ENCODE measurements around the gene POLR3GL. TPM values are rescaled to one million over a fixed set of nuclear protein-coding genes. Genes with fewer than 3 reads are reported as not detected.

Gene POLR3GL
- total and polyA plus RNA-seq, 5 donors from 2014 or later = 30.8 to 129 (median 106) TPM

Other genes with a start within 250 kb of the POLR3GL start
- gene CD160, start 245.2 kb upstream of the POLR3GL start, total RNA-seq = not detected
- under 1 TPM in 3 of 4 donors, not detected in 1; 0.19 to 0.28 (median 0.21) TPM for gene CD160, start 245.2 kb upstream of the POLR3GL start, polyA plus RNA-seq
- gene RNF115, start 140.6 kb upstream of the POLR3GL start, total RNA-seq = 17.3 TPM
- 1 to 10 TPM; 4.1 to 7.6 (median 6.0) TPM for gene RNF115, start 140.6 kb upstream of the POLR3GL start, polyA plus RNA-seq
- 30.3 TPM for gene POLR3C, start 140.5 kb upstream of the POLR3GL start, total RNA-seq
- gene POLR3C, start 140.5 kb upstream of the POLR3GL start, polyA plus RNA-seq = 10 to 100 TPM; 45.1 to 52.2 (median 48.0) TPM
- gene NUDT17, start 119.1 kb upstream of the POLR3GL start, total RNA-seq = 3.5 TPM
- 1 to 10 TPM; 1.6 to 4.8 (median 2.8) TPM for gene NUDT17, start 119.1 kb upstream of the POLR3GL start, polyA plus RNA-seq
- gene PIAS3, start 105.6 kb upstream of the POLR3GL start, total RNA-seq = 21.9 TPM
- gene PIAS3, start 105.6 kb upstream of the POLR3GL start, polyA plus RNA-seq = 10 to 100 TPM in 3 of 4 donors, 1 to 10 TPM in 1; 8.8 to 16.3 (median 11.8) TPM
- 0.17 TPM for gene ANKRD35, start 78.8 kb upstream of the POLR3GL start, total RNA-seq
- gene ANKRD35, start 78.8 kb upstream of the POLR3GL start, polyA plus RNA-seq = under 1 TPM; 0.24 to 0.45 (median 0.29) TPM
- 1.1 TPM for gene ITGA10, start 54.6 kb upstream of the POLR3GL start, total RNA-seq
- under 1 TPM in 2 of 4 donors, not detected in 2; 0.21 to 0.23 TPM for gene ITGA10, start 54.6 kb upstream of the POLR3GL start, polyA plus RNA-seq
- 14.2 TPM for gene PEX11B, start 46.0 kb upstream of the POLR3GL start, total RNA-seq
- 10 to 100 TPM; 50.4 to 71.8 (median 64.5) TPM for gene PEX11B, start 46.0 kb upstream of the POLR3GL start, polyA plus RNA-seq
- gene RBM8A, start 37.2 kb upstream of the POLR3GL start, total RNA-seq = 143 TPM
- 100 to 1,000 TPM; 143 to 176 (median 154) TPM for gene RBM8A, start 37.2 kb upstream of the POLR3GL start, polyA plus RNA-seq
- 36.2 TPM for gene LIX1L, start 6.7 kb upstream of the POLR3GL start, total RNA-seq
- gene LIX1L, start 6.7 kb upstream of the POLR3GL start, polyA plus RNA-seq = 10 to 100 TPM; 21.7 to 26.9 (median 25.9) TPM
- gene ANKRD34A, start 115 bp upstream of the POLR3GL start, total RNA-seq = 1.6 TPM
- under 1 TPM; 0.07 to 0.45 (median 0.31) TPM for gene ANKRD34A, start 115 bp upstream of the POLR3GL start, polyA plus RNA-seq
- 1,496 TPM for gene TXNIP, start 31.9 kb downstream of the POLR3GL start, total RNA-seq
- 1,000 to 10,000 TPM; 2,637 to 4,955 (median 3,590) TPM for gene TXNIP, start 31.9 kb downstream of the POLR3GL start, polyA plus RNA-seq
- not detected for gene HJV, start 57.0 kb downstream of the POLR3GL start, total RNA-seq
- not detected for gene HJV, start 57.0 kb downstream of the POLR3GL start, polyA plus RNA-seq
- 4.4 TPM for gene NBPF10, start 180.1 kb downstream of the POLR3GL start, total RNA-seq
- under 1 TPM; 0.02 to 0.10 (median 0.05) TPM for gene NBPF10, start 180.1 kb downstream of the POLR3GL start, polyA plus RNA-seq

All from CD4-positive, CD25-positive, alpha-beta regulatory T cell (primary cell).